ENCODE results near the gene PCGF1. TPM values are rescaled to one million over a fixed set of nuclear protein-coding genes. Genes with fewer than 3 reads are reported as not detected.

Gene PCGF1
- total RNA-seq, 1 experiment from 2014 or later, result 39.9 TPM

GRCh38 chr2:74488643-74489481 lies 18.6 kb downstream of the PCGF1 start:
- Histone ChIP-seq H3K9me2 (ENCODE audit: insufficient read depth) (no peaks in the 10 kb centered on the region), H2AFZ (ENCODE audit: low read depth, low read length, poor library complexity, severe bottlenecking) (no peak overlapping the region), H3K9me3 (ENCODE audit: control insufficient read depth in 1 of 2, insufficient read depth in 1 of 2, low read depth in 1 of 2, low read length in 2 of 2) (no peaks in the 10 kb centered on the region), H3K79me2 (ENCODE audit: insufficient read depth, low read length) (peaks cover 3% of the 10 kb centered on the region), H3K4me2 (ENCODE audit: low read length) (no peak overlapping the region), H3K27ac (ENCODE audit: low read depth, low read length) (no peak overlapping the region), H3K27me3 (ENCODE audit: insufficient read depth, low read length) (no peaks in the 10 kb centered on the region), H3K4me1 (ENCODE audit: control insufficient read depth in 1 of 2, insufficient read depth in 2 of 2, low read length in 2 of 2) (peaks cover 4 to 12% of the 10 kb centered on the region in 2 experiments; a peak in 2 of 4 replicates), H3K36me3 (ENCODE audit: control insufficient read depth in 1 of 2, insufficient read depth in 2 of 2, low read length in 2 of 2) (peaks cover 8 to 17% of the 10 kb centered on the region in 2 experiments; a peak in 3 of 4 replicates), H4K20me1 (ENCODE audit: insufficient read depth) (no peaks in the 10 kb centered on the region), H3K9ac (ENCODE audit: low read length) (no peak overlapping the region), H3K4me3 (replicated peaks in 1 of 2; ENCODE audit: low read depth in 1 of 2, low read length in 2 of 2) (no peak overlapping the region)
- DNase-seq (ENCODE audit: low read depth, low spot score) (no peak), ATAC-seq (peak; percentile 55; the same call in 1 of the 2 replicates)
- no peak for TF ChIP-seq YY1 (IDR thresholded peaks at IDR 0.05; ENCODE audit: extremely low read depth, insufficient replicate concordance, low read depth, low read length)
- TF ChIP-seq ATF3 (IDR thresholded peaks at IDR 0.05), result no peak
- ChIA-PET RAD21 (ENCODE audit: low non-redundant PET in 1 of 2, low total read pairs in 2 of 2, uncharacterized antibody in 2 of 2, unreplicated experiment in 2 of 2) (no interaction called here), POLR2A (interaction anchor here (1.1 kb wide), 1 partner anchor 41 kb away, joined by 3 read pairs; no protein-coding TSS in a partner anchor), CTCF (no interaction called here)
- intact Hi-C loops (cut with micrococcal nuclease), result no loop called here
- BruUV-seq (replicated peaks), result no TSS peak

- H3K27ac ChIP-seq (ENCODE audit: low read depth, low read length), result no peak overlapping the region
- no peak overlapping the region for H3K4me2 ChIP-seq (ENCODE audit: low read length)
- no peaks in the 10 kb centered on the region for H3K27me3 ChIP-seq (ENCODE audit: insufficient read depth, low read length)
- CTCF ChIA-PET, result no interaction called here
- no peaks in the 10 kb centered on the region for H4K20me1 ChIP-seq (ENCODE audit: insufficient read depth)
- H3K79me2 ChIP-seq (ENCODE audit: insufficient read depth, low read length), result peaks cover 18% of the 10 kb centered on the region
- intact Hi-C loops (cut with micrococcal nuclease), result no loop called here
- ATAC-seq (no peak), DNase-seq (ENCODE audit: low read depth, low spot score) (no peak)
- no TSS peak for BruUV-seq (replicated peaks)
- no peaks in the 10 kb centered on the region for H3K9me2 ChIP-seq (ENCODE audit: insufficient read depth)
- H3K4me3 ChIP-seq (replicated peaks in 1 of 2; ENCODE audit: low read depth in 1 of 2, low read length in 2 of 2), result no peak overlapping the region
- peaks cover 12 to 25% of the 10 kb centered on the region in 2 experiments for H3K4me1 ChIP-seq (ENCODE audit: control insufficient read depth in 1 of 2, insufficient read depth in 2 of 2, low read length in 2 of 2)
- RAD21 ChIA-PET (ENCODE audit: low non-redundant PET in 1 of 2, low total read pairs in 2 of 2, uncharacterized antibody in 2 of 2, unreplicated experiment in 2 of 2), result no interaction called here
- no peaks in the 10 kb centered on the region for H3K9me3 ChIP-seq (ENCODE audit: control insufficient read depth in 1 of 2, insufficient read depth in 1 of 2, low read depth in 1 of 2, low read length in 2 of 2)
- H3K9ac ChIP-seq (ENCODE audit: low read length), result no peak overlapping the region
- peaks cover 4 to 6% of the 10 kb centered on the region in 2 experiments; a peak in 3 of 4 replicates for H3K36me3 ChIP-seq (ENCODE audit: control insufficient read depth in 1 of 2, insufficient read depth in 2 of 2, low read length in 2 of 2)
- no peak overlapping the region for H2AFZ ChIP-seq (ENCODE audit: low read depth, low read length, poor library complexity, severe bottlenecking)
- POLR2A ChIA-PET, result no interaction called here
- TF ChIP-seq SIN3A (IDR thresholded peaks at IDR 0.05; ENCODE audit: low read depth) (no peak), SRF (IDR thresholded peaks at IDR 0.05; ENCODE audit: low read depth) (no peak), MAX (IDR thresholded peaks at IDR 0.05) (no peak), ZNF274 (IDR thresholded peaks at IDR 0.05; ENCODE audit: low read depth, low read length) (no peak), CBX3 (IDR thresholded peaks at IDR 0.05; ENCODE audit: low read depth) (no peak), CEBPB (IDR thresholded peaks at IDR 0.05; ENCODE audit: low read depth) (no peak), REST (IDR thresholded peaks at IDR 0.05; ENCODE audit: low read depth) (no peak), EZH2 (IDR thresholded peaks at IDR 0.05) (no peak), ZBTB33 (IDR thresholded peaks at IDR 0.05; ENCODE audit: extremely low read depth, insufficient replicate concordance, low read length) (no peak), SP1 (IDR thresholded peaks at IDR 0.05; ENCODE audit: low read depth) (no peak), ATF3 (IDR thresholded peaks at IDR 0.05) (no peak), POLR2A (IDR thresholded peaks at IDR 0.05; ENCODE audit: borderline replicate concordance, extremely low read depth, insufficient read depth, insufficient read length) (no peak)
Measured at GRCh38 chr2:74486141-74486540, 21.4 kb downstream of the PCGF1 start.
